PFSK-1 (cell line): ENCODE measurements around the gene RARB.

Experiments used
- SIN3A ChIP-seq: IDR thresholded peaks from 2 replicates; pipeline ENCODE4 v1.6.1; 2012; ENCODE audit warnings: mild to moderate bottlenecking, low read length, moderate library complexity, borderline replicate concordance; ENCODE audit not compliant: insufficient read depth
- TAF1 ChIP-seq: IDR thresholded peaks from 2 replicates; pipeline ENCODE4 v1.6.1; 2012; ENCODE audit warnings: low read length, control low read depth, borderline replicate concordance; ENCODE audit not compliant: insufficient read depth

GRCh38 chr3:25400587-25400986, 27.5 kb upstream of the RARB start:
- TF ChIP-seq SIN3A (no peak), TAF1 (no peak)
